Suprapubic skin (tissue), 4 donors: Measurements from ENCODE around the gene C3orf52. TPM values are rescaled to one million over a fixed set of nuclear protein-coding genes. Genes with fewer than 3 reads are reported as not detected.

Experiments
- DNase-seq, 2 donors: peaks; one replicate each; pipeline ENCODE4 v3.0.0-alpha.2; 2019; ENCODE audit warnings: low spot score in 2 of 2
- H3K27ac ChIP-seq: fragments of 200-600 bp; sonication (generic); one replicate; pipeline ENCODE4 v1.5.1; 2019
- H3K27me3 ChIP-seq: fragments of 200-600 bp; sonication (generic); one replicate; pipeline ENCODE4 v1.5.1; 2019
- H3K36me3 ChIP-seq: fragments of 200-600 bp; sonication (generic); one replicate; pipeline ENCODE4 v1.5.1; 2019
- H3K4me1 ChIP-seq: fragments of 200-600 bp; sonication (generic); one replicate; pipeline ENCODE4 v1.5.1; 2019
- H3K4me3 ChIP-seq: fragments of 200-600 bp; sonication (generic); one replicate; pipeline ENCODE4 v1.5.1; 2019; ENCODE audit warnings: mild to moderate bottlenecking
- H3K9me3 ChIP-seq: fragments of 200-600 bp; sonication (generic); one replicate; pipeline ENCODE4 v1.5.1; 2019
- CTCF ChIP-seq, 2 donors: fragments of 200-600 bp in 1 of 2; fragments of 450-650 bp in 1 of 2; sonication (generic) in 1 of 2; IDR thresholded peaks; one replicate each; pipeline ENCODE4 v1.5.1; 2016 to 2019; ENCODE audit warnings: antibody characterized with exemption in 2 of 2, mild to moderate bottlenecking in 1 of 2, moderate library complexity in 1 of 2
- EP300 ChIP-seq: sonication (generic); formaldehyde crosslinking; IDR thresholded peaks from one replicate; pipeline ENCODE4 v1.6.1; 2017; ENCODE audit warnings: antibody characterized with exemption
- POLR2A ChIP-seq, 2 donors: fragments of 450-650 bp; IDR thresholded peaks; one replicate each; pipeline ENCODE4 v1.6.1; 2017; ENCODE audit warnings: antibody characterized with exemption in 2 of 2, mild to moderate bottlenecking in 2 of 2, moderate library complexity in 2 of 2
- POLR2AphosphoS5 ChIP-seq, 3 donors: sonication (generic); formaldehyde crosslinking; IDR thresholded peaks; one replicate each; pipeline ENCODE4 v1.6.1; 2017; ENCODE audit warnings: antibody characterized with exemption in 3 of 3
- WGBS: methylation state at CpG from one replicate; pipeline ENCODE4 v1.1.5; 2018; 5-methylcytosine and 5-hydroxymethylcytosine counted together
- total RNA-seq, 4 donors: library from RNA; depleted of rRNA; stranded (reverse); fragments of >200 nt; gene quantifications; one replicate each; pipeline ENCODE4 v1.1.0, GENCODE V29; 2016

The C3orf52 gene
- total RNA-seq, 4 donors from 2014 or later, result 78.8 to 183 (median 96.7) TPM

GRCh38 chr3:112121577-112122547 lies 35.7 kb downstream of the C3orf52 start:
- DNase-seq, result no peak
- Histone ChIP-seq H3K4me3 (no peak overlapping the region), H3K4me1 (peaks cover 6% of the 10 kb centered on the region), H3K36me3 (no peaks in the 10 kb centered on the region), H3K27me3 (no peaks in the 10 kb centered on the region), H3K9me3 (no peaks in the 10 kb centered on the region), H3K27ac (no peak overlapping the region)
- no peak for TF ChIP-seq CTCF (IDR thresholded peaks at IDR 0.05)
- no peak for TF ChIP-seq POLR2AphosphoS5 (IDR thresholded peaks at IDR 0.05)
- TF ChIP-seq EP300, result no peak
- no peak for TF ChIP-seq POLR2A (IDR thresholded peaks at IDR 0.05)
- WGBS, result 93% methylated on average over 2 of the region's 2 CpGs

GRCh38 chr3:112122870-112123269 lies 36.7 kb downstream of the C3orf52 start:
- no peak overlapping the region for H3K27ac ChIP-seq
- no peak for DNase-seq
- TF ChIP-seq EP300 (no peak), POLR2A (IDR thresholded peaks at IDR 0.05) (no peak), CTCF (IDR thresholded peaks at IDR 0.05) (no peak), POLR2AphosphoS5 (IDR thresholded peaks at IDR 0.05) (no peak)

GRCh38 chr3:112123548-112123947 lies 37.4 kb downstream of the C3orf52 start:
- Histone ChIP-seq H3K4me1 (peaks cover 14% of the 10 kb centered on the region), H3K27ac (no peak overlapping the region)

More at GRCh38 chr3:112122870-112123269, 36.7 kb downstream of the C3orf52 start:
- Histone ChIP-seq H3K4me3 (no peak overlapping the region), H3K36me3 (no peaks in the 10 kb centered on the region), H3K27me3 (no peaks in the 10 kb centered on the region), H3K9me3 (no peaks in the 10 kb centered on the region), H3K4me1 (peaks cover 11% of the 10 kb centered on the region)

GRCh38 chr3:112124907-112125607 lies 38.9 kb downstream of the C3orf52 start:
- TF ChIP-seq EP300 (no peak), POLR2A (IDR thresholded peaks at IDR 0.05) (no peak), CTCF (IDR thresholded peaks at IDR 0.05) (no peak), POLR2AphosphoS5 (IDR thresholded peaks at IDR 0.05) (no peak)
- H3K9me3 ChIP-seq, result no peaks in the 10 kb centered on the region
- H3K27ac ChIP-seq, result no peak overlapping the region
- WGBS, result 78% methylated on average over 5 of the region's 5 CpGs
- no peak for DNase-seq
- no peaks in the 10 kb centered on the region for H3K27me3 ChIP-seq
- no peak overlapping the region for H3K4me3 ChIP-seq
- H3K4me1 ChIP-seq, result peaks cover 14% of the 10 kb centered on the region
- no peaks in the 10 kb centered on the region for H3K36me3 ChIP-seq

More at GRCh38 chr3:112123548-112123947, 37.4 kb downstream of the C3orf52 start:
- H3K9me3 ChIP-seq, result no peaks in the 10 kb centered on the region
- no peaks in the 10 kb centered on the region for H3K27me3 ChIP-seq
- no peak for TF ChIP-seq POLR2A (IDR thresholded peaks at IDR 0.05)
- TF ChIP-seq POLR2AphosphoS5 (IDR thresholded peaks at IDR 0.05), result no peak
- TF ChIP-seq CTCF (IDR thresholded peaks at IDR 0.05), result no peak
- no peak for TF ChIP-seq EP300
- H3K36me3 ChIP-seq, result no peaks in the 10 kb centered on the region
- WGBS, result 97% methylated on average over 2 of the region's 2 CpGs
- H3K4me3 ChIP-seq, result no peak overlapping the region
- no peak for DNase-seq

- Histone ChIP-seq H3K4me1 (peaks cover 14% of the 10 kb centered on the region), H3K9me3 (no peaks in the 10 kb centered on the region)
- WGBS, result 48% methylated on average over 1 of the region's 1 CpG
Measured at GRCh38 chr3:112126511-112126911, 40.3 kb downstream of the C3orf52 start.

More at GRCh38 chr3:112126511-112126911, 40.3 kb downstream of the C3orf52 start:
- DNase-seq, result no peak
- Histone ChIP-seq H3K27me3 (no peaks in the 10 kb centered on the region), H3K36me3 (no peaks in the 10 kb centered on the region), H3K4me3 (no peak overlapping the region), H3K27ac (no peak overlapping the region)
- TF ChIP-seq CTCF (IDR thresholded peaks at IDR 0.05) (no peak), POLR2AphosphoS5 (IDR thresholded peaks at IDR 0.05) (no peak), POLR2A (IDR thresholded peaks at IDR 0.05) (no peak), EP300 (no peak)
